Suprapubic skin (tissue), 3 donors: ENCODE data around the gene PDCD4.

Experiments used
- CTCF ChIP-seq, 2 donors: fragments of 200-600 bp in 1 of 2; fragments of 450-650 bp in 1 of 2; sonication (generic) in 1 of 2; IDR thresholded peaks; one replicate each; pipeline ENCODE4 v1.5.1; 2016 to 2019; ENCODE audit warnings: antibody characterized with exemption in 2 of 2, mild to moderate bottlenecking in 1 of 2, moderate library complexity in 1 of 2
- EP300 ChIP-seq: sonication (generic); formaldehyde crosslinking; IDR thresholded peaks from one replicate; pipeline ENCODE4 v1.6.1; 2017; ENCODE audit warnings: antibody characterized with exemption
- POLR2A ChIP-seq, 2 donors: fragments of 450-650 bp; IDR thresholded peaks; one replicate each; pipeline ENCODE4 v1.6.1; 2017; ENCODE audit warnings: antibody characterized with exemption in 2 of 2, mild to moderate bottlenecking in 2 of 2, moderate library complexity in 2 of 2

GRCh38 chr10:110842326-110842904 is 29.3 kb upstream of the PDCD4 start:
- TF ChIP-seq POLR2A (IDR thresholded peaks at IDR 0.05) (no peak), CTCF (IDR thresholded peaks at IDR 0.05) (no peak), EP300 (no peak)
